Measurements from ENCODE around the gene FSTL4.

DNA sequence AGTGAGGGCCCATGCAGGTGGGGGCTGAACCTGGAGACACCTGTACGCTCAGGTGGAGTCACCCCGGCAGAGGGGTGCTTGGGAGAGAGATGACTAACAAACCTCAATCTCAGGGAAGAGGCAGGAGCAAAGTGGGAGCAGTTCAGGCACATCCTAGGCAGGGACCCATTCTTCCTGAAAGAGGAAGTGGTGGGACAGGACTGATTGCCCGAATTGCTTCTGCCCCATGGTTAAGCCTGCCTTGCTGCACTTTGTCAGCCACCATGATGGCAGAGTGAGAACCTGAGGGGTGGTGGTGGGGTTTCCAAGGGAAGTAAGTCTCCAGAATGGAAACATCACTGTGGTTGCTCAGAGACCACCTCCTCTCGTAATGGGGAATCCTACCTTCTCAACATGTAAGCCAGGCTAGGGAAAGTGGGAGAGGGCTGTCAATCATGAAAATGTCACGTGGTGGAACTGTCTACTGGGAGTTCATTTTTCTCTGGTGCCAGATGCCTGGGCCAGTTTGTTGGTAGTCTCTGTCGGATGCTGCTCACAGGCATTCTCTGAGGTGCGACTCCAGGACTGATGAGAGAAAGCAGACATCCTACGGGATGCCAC, 410.2 kb downstream of the FSTL4 start:
- no peak for TF ChIP-seq CREB1 (IDR thresholded peaks at IDR 0.05)
- TF ChIP-seq CREB1 (CRISPR knock-in tag; IDR thresholded peaks at IDR 0.05): no peak
- no peak for TF ChIP-seq CTCF (CRISPR knock-in tag; IDR thresholded peaks at IDR 0.05)

All from HepG2 (cell line).